Central memory CD8-positive, alpha-beta T cell (primary cell): ENCODE data around the gene NDUFA8.
"Not testable (repeated sequence)": the region's sequence is repeated elsewhere in the genome, so short reads cannot be mapped to it uniquely, and the experiment has no call there.

ENCODE experiments used
- ATAC-seq: fragments of 150-1000 bp; cut with Tn5 transposase; replicated peaks from 2 replicates; pipeline ENCODE4 v1.10.0; 2022; ENCODE audit warnings: mild to moderate bottlenecking, moderate FRiP score, moderate number of reproducible peaks; ENCODE audit not compliant: poor library complexity, severe bottlenecking; ENCODE audit errors: extremely low read depth
- DNase-seq, 2 donors: peaks; one replicate each; pipeline ENCODE4 v3.0.0; 2021; ENCODE audit warnings: low spot score in 2 of 2
- H3K27ac Mint-ChIP-seq: one replicate; pipeline ENCODE4 v1.8.0; 2022; ENCODE audit warnings: low read depth, mild to moderate bottlenecking, moderate library complexity, mixed read lengths
- H3K27me3 Mint-ChIP-seq: one replicate; pipeline ENCODE4 v1.8.0; 2022; ENCODE audit warnings: mixed read lengths
- H3K36me3 Mint-ChIP-seq: one replicate; pipeline ENCODE4 v1.8.0; 2022; ENCODE audit warnings: mild to moderate bottlenecking, moderate library complexity, mixed read lengths; ENCODE audit not compliant: insufficient read depth
- H3K4me1 Mint-ChIP-seq: one replicate; pipeline ENCODE4 v1.8.0; 2022; ENCODE audit warnings: mixed read lengths
- H3K4me3 Mint-ChIP-seq: one replicate; pipeline ENCODE4 v1.8.0; 2022; ENCODE audit warnings: mild to moderate bottlenecking, moderate library complexity, mixed read lengths
- H3K9me3 Mint-ChIP-seq: one replicate; pipeline ENCODE4 v1.8.0; 2022; ENCODE audit warnings: mixed read lengths

The NDUFA8 gene

GRCh38 chr9:122121931-122122330, 37.6 kb downstream of the NDUFA8 start:
- Mint-ChIP-seq H3K27ac (peak overlapping the region; percentile 23), H3K4me3 (no peak overlapping the region)

GRCh38 chr9:122121391-122121790, 38.2 kb downstream of the NDUFA8 start:
- no peak for DNase-seq
- no peak for ATAC-seq
- H3K27me3 Mint-ChIP-seq: peaks cover 34% of the 10 kb centered on the region
- H3K36me3 Mint-ChIP-seq: peaks cover 5% of the 10 kb centered on the region
- no peak overlapping the region for H3K4me3 Mint-ChIP-seq
- peak overlapping the region; percentile 23 for H3K27ac Mint-ChIP-seq
- no peaks in the 10 kb centered on the region for H3K9me3 Mint-ChIP-seq
- peaks cover 11% of the 10 kb centered on the region for H3K4me1 Mint-ChIP-seq

More at GRCh38 chr9:122121931-122122330, 37.6 kb downstream of the NDUFA8 start:
- peaks cover 5% of the 10 kb centered on the region for H3K36me3 Mint-ChIP-seq
- no peaks in the 10 kb centered on the region for H3K9me3 Mint-ChIP-seq
- DNase-seq: no peak
- peaks cover 13% of the 10 kb centered on the region for H3K4me1 Mint-ChIP-seq
- H3K27me3 Mint-ChIP-seq: peaks cover 39% of the 10 kb centered on the region
- ATAC-seq: no peak

GRCh38 chr9:122120316-122121071, 39.1 kb downstream of the NDUFA8 start:
- peaks cover 25% of the 10 kb centered on the region for H3K27me3 Mint-ChIP-seq
- DNase-seq (no peak), ATAC-seq (no peak)
- H3K9me3 Mint-ChIP-seq: no peaks in the 10 kb centered on the region
- peaks cover 5% of the 10 kb centered on the region for H3K36me3 Mint-ChIP-seq
- no peak overlapping the region for H3K27ac Mint-ChIP-seq
- H3K4me1 Mint-ChIP-seq: peaks cover 6% of the 10 kb centered on the region
- H3K4me3 Mint-ChIP-seq: no peak overlapping the region

DNA sequence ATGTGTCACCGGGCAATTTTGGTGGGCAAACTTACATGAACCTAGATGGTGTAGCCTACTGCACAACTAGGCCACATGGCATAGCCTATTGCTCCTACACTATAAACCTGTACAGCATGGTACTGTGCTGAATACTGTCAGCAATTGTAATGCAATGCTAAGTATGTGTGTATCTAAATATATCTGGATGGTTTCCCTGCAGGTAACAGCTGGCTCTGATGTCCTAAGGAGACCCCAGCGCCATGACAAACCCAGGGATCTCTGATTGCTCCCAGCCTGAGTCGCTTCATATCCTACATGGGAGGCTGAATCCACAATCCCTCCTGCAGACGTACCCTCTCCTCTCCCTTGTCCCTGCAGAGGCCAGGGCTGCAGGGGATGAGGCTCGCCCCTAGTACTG, 39.9 kb downstream of the NDUFA8 start:
- Mint-ChIP-seq H3K36me3 (peaks cover 5% of the 10 kb centered on the region), H3K27me3 (peaks cover 17% of the 10 kb centered on the region), H3K9me3 (no peaks in the 10 kb centered on the region), H3K4me3 (no peak overlapping the region), H3K4me1 (no peaks in the 10 kb centered on the region), H3K27ac (no peak overlapping the region)
- ATAC-seq (no peak), DNase-seq (no peak)

GRCh38 chr9:122119166-122119521, 40.4 kb downstream of the NDUFA8 start:
- peaks cover 5% of the 10 kb centered on the region for H3K36me3 Mint-ChIP-seq
- no peak overlapping the region for H3K4me3 Mint-ChIP-seq
- H3K9me3 Mint-ChIP-seq: no peaks in the 10 kb centered on the region
- H3K27ac Mint-ChIP-seq: no peak overlapping the region
- ATAC-seq: no peak
- DNase-seq: no peak
- H3K27me3 Mint-ChIP-seq: peaks cover 12% of the 10 kb centered on the region
- no peaks in the 10 kb centered on the region for H3K4me1 Mint-ChIP-seq

- H3K4me3 Mint-ChIP-seq: no peak overlapping the region
- H3K4me1 Mint-ChIP-seq: no peaks in the 10 kb centered on the region
- H3K9me3 Mint-ChIP-seq: no peaks in the 10 kb centered on the region
- ATAC-seq (no peak), DNase-seq (no peak)
- H3K36me3 Mint-ChIP-seq: peaks cover 5% of the 10 kb centered on the region
- H3K27me3 Mint-ChIP-seq: peaks cover 6% of the 10 kb centered on the region
- H3K27ac Mint-ChIP-seq: no peak overlapping the region
These were observed 41.0 kb downstream of the NDUFA8 start for GRCh38 chr9:122118343-122119165.

GRCh38 chr9:122117241-122117640, 42.3 kb downstream of the NDUFA8 start:
- not testable (repeated sequence) for H3K27ac Mint-ChIP-seq, H3K36me3 Mint-ChIP-seq, ATAC-seq, H3K9me3 Mint-ChIP-seq, H3K27me3 Mint-ChIP-seq, H3K4me1 Mint-ChIP-seq, DNase-seq, H3K4me3 Mint-ChIP-seq

DNA sequence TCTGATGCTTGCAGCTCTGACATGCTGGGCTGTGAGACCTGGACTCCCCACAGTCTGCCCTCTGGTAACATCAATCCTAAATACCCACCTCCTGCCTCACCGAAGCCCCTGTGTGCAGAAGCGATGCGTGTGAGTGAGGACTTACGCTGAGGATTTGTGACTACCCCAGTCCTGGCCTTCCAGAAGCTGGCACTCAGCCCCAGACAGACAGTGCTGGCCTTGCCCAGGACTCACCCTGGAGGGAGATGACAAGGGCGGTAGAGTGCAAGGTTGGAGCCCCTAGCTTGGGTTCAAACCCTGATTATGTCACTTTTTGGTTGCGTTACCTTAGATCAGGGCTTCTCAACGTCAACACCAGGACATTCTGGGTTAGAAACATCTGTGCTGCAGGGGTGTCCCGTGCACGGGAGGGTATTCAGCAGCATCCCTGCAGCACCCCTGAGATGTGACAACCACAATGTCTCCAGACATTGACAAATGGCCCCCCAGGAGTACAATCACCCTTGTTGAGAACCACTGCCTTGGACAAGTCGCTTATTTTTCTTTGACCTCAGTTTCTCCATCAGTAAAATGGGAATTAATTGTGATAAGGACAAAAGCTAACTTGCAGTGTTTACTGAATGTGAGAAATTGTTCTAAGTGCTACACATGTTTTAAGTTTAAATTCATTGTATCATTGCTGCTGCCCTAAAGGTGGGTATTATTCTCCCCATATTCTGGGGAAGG, 43.0 kb downstream of the NDUFA8 start:
- ATAC-seq: no peak
- no peak overlapping the region for H3K4me3 Mint-ChIP-seq
- H3K36me3 Mint-ChIP-seq: no peaks in the 10 kb centered on the region
- H3K9me3 Mint-ChIP-seq: no peaks in the 10 kb centered on the region
- no peaks in the 10 kb centered on the region for H3K27me3 Mint-ChIP-seq
- H3K4me1 Mint-ChIP-seq: no peaks in the 10 kb centered on the region
- no peak overlapping the region for H3K27ac Mint-ChIP-seq
- no peak for DNase-seq

GRCh38 chr9:122116040-122116439, 43.5 kb downstream of the NDUFA8 start:
- Mint-ChIP-seq H3K27ac (no peak overlapping the region), H3K36me3 (no peaks in the 10 kb centered on the region), H3K4me3 (no peak overlapping the region), H3K27me3 (no peaks in the 10 kb centered on the region), H3K4me1 (no peaks in the 10 kb centered on the region), H3K9me3 (no peaks in the 10 kb centered on the region)
- DNase-seq (no peak), ATAC-seq (no peak)

GRCh38 chr9:122115176-122116035, 44.2 kb downstream of the NDUFA8 start:
- no peak for DNase-seq
- Mint-ChIP-seq H3K9me3 (no peaks in the 10 kb centered on the region), H3K27me3 (no peaks in the 10 kb centered on the region), H3K4me1 (no peaks in the 10 kb centered on the region), H3K36me3 (no peaks in the 10 kb centered on the region), H3K27ac (no peak overlapping the region), H3K4me3 (no peak overlapping the region)
- no peak for ATAC-seq

DNA sequence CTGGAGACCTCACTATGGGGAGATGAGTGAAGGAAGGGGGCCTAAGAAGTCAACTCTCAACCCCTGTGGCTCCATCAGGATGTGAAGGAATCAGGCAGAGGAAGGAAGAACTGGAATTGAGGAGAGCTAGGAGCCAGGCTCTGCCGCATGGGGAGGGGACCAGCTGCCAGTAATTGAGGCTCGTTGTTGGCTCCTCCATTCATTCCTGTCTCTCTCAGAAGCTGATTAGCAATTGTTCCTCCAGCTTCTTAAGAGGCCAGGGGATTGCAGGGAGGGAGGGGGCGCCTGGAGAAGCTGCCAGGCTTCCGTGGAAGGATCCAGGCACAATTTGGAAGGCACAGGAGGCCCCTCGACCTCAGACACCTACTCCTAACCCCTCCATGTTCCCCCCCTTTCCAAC, 46.0 kb downstream of the NDUFA8 start:
- Mint-ChIP-seq H3K27ac (no peak overlapping the region), H3K4me1 (no peaks in the 10 kb centered on the region), H3K4me3 (no peak overlapping the region), H3K9me3 (no peaks in the 10 kb centered on the region), H3K27me3 (no peaks in the 10 kb centered on the region), H3K36me3 (no peaks in the 10 kb centered on the region)
- DNase-seq (no peak), ATAC-seq (no peak)

GRCh38 chr9:122112238-122112637, 47.3 kb downstream of the NDUFA8 start:
- H3K36me3 Mint-ChIP-seq: no peaks in the 10 kb centered on the region
- no peak for DNase-seq
- no peaks in the 10 kb centered on the region for H3K4me1 Mint-ChIP-seq
- H3K4me3 Mint-ChIP-seq: no peak overlapping the region
- no peaks in the 10 kb centered on the region for H3K9me3 Mint-ChIP-seq
- no peaks in the 10 kb centered on the region for H3K27me3 Mint-ChIP-seq
- no peak for ATAC-seq
- no peak overlapping the region for H3K27ac Mint-ChIP-seq
